ENCODE data around the gene HOXB6. TPM values are rescaled to one million over a fixed set of nuclear protein-coding genes. Genes with fewer than 3 reads are reported as not detected.

The HOXB6 gene
- total RNA-seq, 4 donors from 2014 or later: 0.88 to 18.2 (median 7.3) TPM; not detected in 1

DNA sequence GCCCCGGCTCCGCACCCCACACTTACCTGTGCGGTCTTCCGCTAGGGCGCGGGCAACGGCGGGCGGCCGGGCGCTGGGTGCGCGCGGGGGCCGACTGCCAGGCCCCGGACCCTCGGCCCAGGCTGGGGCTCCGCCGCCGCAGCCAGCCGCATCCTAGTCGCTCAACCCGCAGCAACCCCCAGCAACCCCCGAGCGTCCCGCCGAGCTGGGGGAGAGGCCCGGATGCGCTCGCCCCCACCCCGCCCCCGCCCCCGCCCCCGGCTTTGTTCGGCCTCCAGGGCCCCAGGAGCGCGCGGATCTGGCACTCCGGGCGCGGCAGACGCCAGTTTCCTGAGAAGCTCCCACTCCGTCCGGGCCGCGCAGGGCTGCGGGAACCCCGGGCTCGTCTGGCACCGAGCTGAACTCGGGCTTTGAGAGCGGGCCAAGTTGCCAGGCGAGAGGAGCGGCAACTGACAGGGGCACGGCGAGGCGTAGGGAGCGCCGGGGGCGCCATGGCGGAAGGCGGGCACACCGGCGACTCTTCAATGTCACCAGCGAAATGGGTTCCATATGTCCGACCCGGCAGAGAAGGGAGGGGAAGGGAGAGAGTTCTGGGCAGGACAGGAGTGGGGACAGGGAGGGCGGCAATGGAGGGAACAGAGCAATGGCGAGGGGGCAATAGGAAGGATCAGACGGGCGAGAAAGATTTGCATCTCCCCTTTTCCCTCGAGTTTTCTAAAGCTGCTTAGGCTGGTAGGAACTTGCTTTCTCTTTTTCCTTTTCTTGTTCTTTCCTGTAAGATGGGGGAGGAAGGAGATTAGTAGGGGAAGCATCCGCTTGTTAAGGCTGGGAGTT lies 40.4 kb downstream of the HOXB6 start:
- H3K4me3 ChIP-seq: peak overlapping the region; percentile 5 to 33
- peak overlapping the region; percentile 8 to 38 for H3K27ac ChIP-seq
- peaks cover 0 to 5% of the 10 kb centered on the region in 2 donors for H3K4me1 ChIP-seq
- TF ChIP-seq POLR2A (IDR thresholded peaks at IDR 0.05): no peak
- TF ChIP-seq, protein P1, sequence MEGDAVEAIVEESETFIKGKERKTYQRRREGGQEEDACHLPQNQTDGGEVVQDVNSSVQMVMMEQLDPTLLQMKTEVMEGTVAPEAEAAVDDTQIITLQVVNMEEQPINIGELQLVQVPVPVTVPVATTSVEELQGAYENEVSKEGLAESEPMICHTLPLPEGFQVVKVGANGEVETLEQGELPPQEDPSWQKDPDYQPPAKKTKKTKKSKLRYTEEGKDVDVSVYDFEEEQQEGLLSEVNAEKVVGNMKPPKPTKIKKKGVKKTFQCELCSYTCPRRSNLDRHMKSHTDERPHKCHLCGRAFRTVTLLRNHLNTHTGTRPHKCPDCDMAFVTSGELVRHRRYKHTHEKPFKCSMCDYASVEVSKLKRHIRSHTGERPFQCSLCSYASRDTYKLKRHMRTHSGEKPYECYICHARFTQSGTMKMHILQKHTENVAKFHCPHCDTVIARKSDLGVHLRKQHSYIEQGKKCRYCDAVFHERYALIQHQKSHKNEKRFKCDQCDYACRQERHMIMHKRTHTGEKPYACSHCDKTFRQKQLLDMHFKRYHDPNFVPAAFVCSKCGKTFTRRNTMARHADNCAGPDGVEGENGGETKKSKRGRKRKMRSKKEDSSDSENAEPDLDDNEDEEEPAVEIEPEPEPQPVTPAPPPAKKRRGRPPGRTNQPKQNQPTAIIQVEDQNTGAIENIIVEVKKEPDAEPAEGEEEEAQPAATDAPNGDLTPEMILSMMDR (IDR thresholded peaks at IDR 0.05): no peak
- peaks cover 0 to 19% of the 10 kb centered on the region in 2 donors for H3K27me3 ChIP-seq
- intact Hi-C loops (cut with DNase I; ENCODE audit: low total_unique reads): no loop called here
- no peaks in the 10 kb centered on the region for H3K9me3 ChIP-seq
- no peaks in the 10 kb centered on the region for H3K36me3 ChIP-seq
- no peak for DNase-seq

DNA sequence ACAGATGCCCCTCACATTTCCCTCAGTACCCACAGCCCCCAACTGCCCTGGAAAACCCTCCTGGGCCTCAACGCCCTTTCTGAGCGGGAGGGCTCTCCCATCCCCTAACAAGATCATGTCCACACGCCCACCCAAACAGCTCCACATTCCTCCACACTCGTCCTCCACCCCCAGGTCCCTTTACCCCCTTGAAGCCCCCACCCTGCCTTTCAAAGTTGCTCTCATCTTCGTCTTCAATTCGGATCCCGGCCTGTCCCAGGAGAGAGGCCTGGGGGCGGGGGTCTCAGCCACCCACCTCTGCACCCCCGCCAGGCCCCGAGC lies 41.0 kb downstream of the HOXB6 start:
- peak overlapping the region in 1 of 2 donors; percentile 33 for H3K4me3 ChIP-seq
- H3K27ac ChIP-seq: peak overlapping the region; percentile 8 to 38
- intact Hi-C loops (cut with DNase I; ENCODE audit: low total_unique reads): no loop called here
- TF ChIP-seq, protein P1 (IDR thresholded peaks at IDR 0.05): no peak
- TF ChIP-seq POLR2A (IDR thresholded peaks at IDR 0.05): no peak
- H3K27me3 ChIP-seq: peaks cover 0 to 13% of the 10 kb centered on the region in 2 donors
- H3K4me1 ChIP-seq: peaks cover 0 to 5% of the 10 kb centered on the region in 2 donors
- no peak for DNase-seq
- no peaks in the 10 kb centered on the region for H3K9me3 ChIP-seq
- H3K36me3 ChIP-seq: no peaks in the 10 kb centered on the region

DNA sequence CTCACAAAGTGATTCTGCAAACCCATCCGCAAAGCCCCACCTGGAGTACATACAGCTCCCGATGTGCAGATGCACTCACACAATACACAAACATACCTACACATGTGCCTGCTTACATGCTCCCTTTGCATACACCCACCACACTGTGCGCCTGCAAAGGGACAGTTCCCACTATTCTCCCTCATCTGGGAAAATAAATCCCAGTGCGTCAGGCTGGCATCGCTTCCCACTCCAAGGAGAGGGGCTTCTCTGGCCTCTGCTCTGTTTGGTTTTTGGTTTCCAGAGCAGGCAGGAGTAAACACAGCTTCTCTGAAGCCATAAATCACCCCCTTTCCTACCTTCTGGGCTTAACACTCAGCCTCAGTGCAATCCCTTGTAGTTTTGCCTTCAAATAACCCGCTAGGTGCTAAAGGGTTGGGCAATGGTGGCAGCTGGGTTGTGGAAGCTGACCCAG lies 41.4 kb downstream of the HOXB6 start:
- peaks cover 0 to 5% of the 10 kb centered on the region in 2 donors for H3K4me1 ChIP-seq
- TF ChIP-seq, protein P1 (IDR thresholded peaks at IDR 0.05): no peak
- TF ChIP-seq POLR2A (IDR thresholded peaks at IDR 0.05): no peak
- H3K4me3 ChIP-seq: no peak overlapping the region
- intact Hi-C loops (cut with DNase I; ENCODE audit: low total_unique reads): no loop called here
- H3K27ac ChIP-seq: no peak overlapping the region
- H3K36me3 ChIP-seq: no peaks in the 10 kb centered on the region
- peaks cover 0 to 9% of the 10 kb centered on the region in 2 donors for H3K27me3 ChIP-seq
- H3K9me3 ChIP-seq: no peaks in the 10 kb centered on the region
- no peak for DNase-seq

DNA sequence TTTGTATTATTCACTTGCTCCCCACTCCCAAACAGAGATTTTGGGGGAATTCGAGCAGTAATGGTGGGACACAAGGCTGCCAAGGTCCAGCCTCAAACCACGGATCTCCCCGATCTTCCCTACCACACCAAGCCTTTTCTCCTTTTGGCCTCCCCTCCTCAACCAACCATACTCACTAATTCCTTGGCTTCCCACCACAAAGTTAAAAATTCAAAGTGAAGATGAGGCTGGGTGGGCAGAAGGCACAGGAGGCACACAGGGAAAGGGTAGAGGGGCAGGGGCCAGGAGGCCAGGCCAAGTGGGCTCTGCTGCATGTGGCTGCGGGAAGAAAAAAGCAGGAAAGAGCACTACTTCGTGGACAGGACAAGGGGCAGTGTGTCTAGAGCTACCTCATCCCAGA lies 41.9 kb downstream of the HOXB6 start:
- Histone ChIP-seq H3K36me3 (no peaks in the 10 kb centered on the region), H3K4me3 (no peak overlapping the region), H3K27ac (no peak overlapping the region), H3K9me3 (no peaks in the 10 kb centered on the region), H3K27me3 (peaks cover 0 to 4% of the 10 kb centered on the region in 2 donors), H3K4me1 (peaks cover 0 to 5% of the 10 kb centered on the region in 2 donors)
- DNase-seq: no peak
- intact Hi-C loops (cut with DNase I; ENCODE audit: low total_unique reads): no loop called here
- no peak for TF ChIP-seq POLR2A (IDR thresholded peaks at IDR 0.05)
- TF ChIP-seq, protein P1 (IDR thresholded peaks at IDR 0.05): no peak

Data from uterus (tissue), 4 donors.